ENCODE data around the gene GBE1. TPM values are rescaled to one million over a fixed set of nuclear protein-coding genes. Genes with fewer than 3 reads are reported as not detected.

The GBE1 gene
- polyA plus RNA-seq, 1 donor (not counting 4 experiments of a cell fraction or from before 2014, with no cell fraction given), result 30.2 TPM

DNA sequence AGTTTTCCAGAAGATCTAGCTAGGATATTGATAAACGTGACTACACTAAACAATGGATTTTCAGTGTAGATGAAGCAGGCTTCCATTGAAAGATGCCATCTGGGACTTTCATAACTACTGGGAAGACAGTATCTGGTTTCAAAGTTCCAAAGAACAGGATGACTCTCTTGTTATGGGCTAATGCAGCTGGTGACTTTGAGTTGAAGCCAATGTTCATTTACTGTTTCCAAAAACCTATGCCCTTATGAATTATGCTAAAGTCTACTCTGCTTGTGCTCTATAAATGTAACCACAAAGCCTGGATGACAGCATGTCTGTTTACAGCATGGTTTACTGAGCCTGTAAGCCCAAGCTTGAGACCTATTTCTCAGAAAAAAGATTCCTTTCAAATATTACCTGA, 245.4 kb downstream of the GBE1 start:
- H3K9ac ChIP-seq (ENCODE audit: control insufficient read depth, extremely low read depth, insufficient read depth, low read length), result no peak overlapping the region
- DNase-seq (ENCODE audit: low read depth, low spot score), result no peak
- H4K20me1 ChIP-seq (ENCODE audit: control insufficient read depth, extremely low read depth, insufficient read depth, low read length), result no peaks in the 10 kb centered on the region
- H3K4me1 ChIP-seq (ENCODE audit: control insufficient read depth, extremely low read depth, insufficient read depth, low read length), result no peaks in the 10 kb centered on the region
- H3K79me2 ChIP-seq (ENCODE audit: control insufficient read depth, insufficient read depth, low read length), result no peaks in the 10 kb centered on the region
- H3K27me3 ChIP-seq (ENCODE audit: control insufficient read depth, extremely low read depth, insufficient read depth, low read length), result no peaks in the 10 kb centered on the region
- no peak overlapping the region for H3K27ac ChIP-seq (ENCODE audit: control insufficient read depth, insufficient read depth, low read length)
- H3K36me3 ChIP-seq (ENCODE audit: control insufficient read depth in 2 of 2, extremely low read depth in 1 of 2, insufficient read depth in 2 of 2, low read length in 2 of 2), result no peaks in the 10 kb centered on the region
- no peaks in the 10 kb centered on the region for H3K9me3 ChIP-seq (ENCODE audit: control insufficient read depth, low read depth, low read length)
- H3K4me3 ChIP-seq (ENCODE audit: control insufficient read depth in 2 of 3, extremely low read depth in 1 of 3, insufficient read depth in 2 of 3, low read depth in 1 of 3, low read length in 3 of 3), result no peak overlapping the region
- dilution Hi-C loops (cut with MboI; ENCODE audit: extremely low pct_ligation_motif_present, low sequenced_read_pairs), result no loop called here
- no peak overlapping the region for H2AFZ ChIP-seq (ENCODE audit: control insufficient read depth, low read length)
- H3K4me2 ChIP-seq (ENCODE audit: control insufficient read depth, extremely low read depth, insufficient read depth, low read depth, low read length), result no peak overlapping the region
- FAIRE-seq, result no peak
- TF ChIP-seq EZH2 (IDR thresholded peaks at IDR 0.05; ENCODE audit: low read length), result no peak
- TF ChIP-seq, protein P1, sequence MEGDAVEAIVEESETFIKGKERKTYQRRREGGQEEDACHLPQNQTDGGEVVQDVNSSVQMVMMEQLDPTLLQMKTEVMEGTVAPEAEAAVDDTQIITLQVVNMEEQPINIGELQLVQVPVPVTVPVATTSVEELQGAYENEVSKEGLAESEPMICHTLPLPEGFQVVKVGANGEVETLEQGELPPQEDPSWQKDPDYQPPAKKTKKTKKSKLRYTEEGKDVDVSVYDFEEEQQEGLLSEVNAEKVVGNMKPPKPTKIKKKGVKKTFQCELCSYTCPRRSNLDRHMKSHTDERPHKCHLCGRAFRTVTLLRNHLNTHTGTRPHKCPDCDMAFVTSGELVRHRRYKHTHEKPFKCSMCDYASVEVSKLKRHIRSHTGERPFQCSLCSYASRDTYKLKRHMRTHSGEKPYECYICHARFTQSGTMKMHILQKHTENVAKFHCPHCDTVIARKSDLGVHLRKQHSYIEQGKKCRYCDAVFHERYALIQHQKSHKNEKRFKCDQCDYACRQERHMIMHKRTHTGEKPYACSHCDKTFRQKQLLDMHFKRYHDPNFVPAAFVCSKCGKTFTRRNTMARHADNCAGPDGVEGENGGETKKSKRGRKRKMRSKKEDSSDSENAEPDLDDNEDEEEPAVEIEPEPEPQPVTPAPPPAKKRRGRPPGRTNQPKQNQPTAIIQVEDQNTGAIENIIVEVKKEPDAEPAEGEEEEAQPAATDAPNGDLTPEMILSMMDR (optimal IDR thresholded peaks at IDR 0.05 in 1 of 3, IDR thresholded peaks at IDR 0.05 in 1 of 3, conservative IDR thresholded peaks at IDR 0.05 in 1 of 3; ENCODE audit: extremely low read depth in 1 of 3, insufficient read depth in 2 of 3, low read length in 3 of 3), result no peak
- H3K9me1 ChIP-seq (ENCODE audit: control insufficient read depth, extremely low read depth, insufficient read depth, low read length), result no peaks in the 10 kb centered on the region

DNA sequence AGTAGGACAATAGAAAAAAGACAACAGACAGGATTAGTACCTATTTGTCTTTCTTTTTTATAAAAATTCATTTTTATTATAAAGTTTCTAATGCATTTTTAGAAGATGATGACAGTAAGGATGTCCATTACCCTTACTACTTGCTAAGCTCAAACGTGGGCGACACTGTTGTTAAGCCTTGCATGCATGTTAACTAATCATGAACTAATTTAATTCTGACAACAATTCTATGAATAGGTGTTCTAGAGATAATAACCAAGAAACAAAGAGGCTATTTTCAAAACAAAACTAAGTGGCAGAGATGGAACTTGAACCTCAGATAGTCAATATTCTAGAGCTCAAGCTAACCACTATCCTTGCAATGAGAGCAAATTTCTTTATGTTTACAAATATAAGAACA, 247.9 kb downstream of the GBE1 start:
- no peaks in the 10 kb centered on the region for H3K79me2 ChIP-seq (ENCODE audit: control insufficient read depth, insufficient read depth, low read length)
- no peak overlapping the region for H3K9ac ChIP-seq (ENCODE audit: control insufficient read depth, extremely low read depth, insufficient read depth, low read length)
- no peaks in the 10 kb centered on the region for H3K4me1 ChIP-seq (ENCODE audit: control insufficient read depth, extremely low read depth, insufficient read depth, low read length)
- H3K4me2 ChIP-seq (ENCODE audit: control insufficient read depth, extremely low read depth, insufficient read depth, low read depth, low read length), result no peak overlapping the region
- no peak overlapping the region for H3K4me3 ChIP-seq (ENCODE audit: control insufficient read depth in 2 of 3, extremely low read depth in 1 of 3, insufficient read depth in 2 of 3, low read depth in 1 of 3, low read length in 3 of 3)
- H3K27ac ChIP-seq (ENCODE audit: control insufficient read depth, insufficient read depth, low read length), result no peak overlapping the region
- H2AFZ ChIP-seq (ENCODE audit: control insufficient read depth, low read length), result no peak overlapping the region
- H3K36me3 ChIP-seq (ENCODE audit: control insufficient read depth in 2 of 2, extremely low read depth in 1 of 2, insufficient read depth in 2 of 2, low read length in 2 of 2), result no peaks in the 10 kb centered on the region
- no peaks in the 10 kb centered on the region for H3K27me3 ChIP-seq (ENCODE audit: control insufficient read depth, extremely low read depth, insufficient read depth, low read length)
- TF ChIP-seq EZH2 (IDR thresholded peaks at IDR 0.05; ENCODE audit: low read length), result no peak
- TF ChIP-seq, protein P1 (optimal IDR thresholded peaks at IDR 0.05 in 1 of 3, IDR thresholded peaks at IDR 0.05 in 1 of 3, conservative IDR thresholded peaks at IDR 0.05 in 1 of 3; ENCODE audit: extremely low read depth in 1 of 3, insufficient read depth in 2 of 3, low read length in 3 of 3), result no peak
- dilution Hi-C loops (cut with MboI; ENCODE audit: extremely low pct_ligation_motif_present, low sequenced_read_pairs), result no loop called here
- DNase-seq (ENCODE audit: low read depth, low spot score) (no peak), FAIRE-seq (no peak)
- H3K9me1 ChIP-seq (ENCODE audit: control insufficient read depth, extremely low read depth, insufficient read depth, low read length), result no peaks in the 10 kb centered on the region
- no peaks in the 10 kb centered on the region for H3K9me3 ChIP-seq (ENCODE audit: control insufficient read depth, low read depth, low read length)
- no peaks in the 10 kb centered on the region for H4K20me1 ChIP-seq (ENCODE audit: control insufficient read depth, extremely low read depth, insufficient read depth, low read length)

Measured in keratinocyte (primary cell).